GM21447 (cell line): ENCODE data around the gene ETV5.
A peak's percentile ranks its signal among the peaks of the same experiment; 100 is the strongest.

Source experiments
- ATAC-seq: cut with Tn5 transposase; IDR thresholded peaks from one replicate; pipeline ENCODE4 v1.9.1; 2021; ENCODE audit not compliant: unreplicated experiment

The ETV5 gene

DNA sequence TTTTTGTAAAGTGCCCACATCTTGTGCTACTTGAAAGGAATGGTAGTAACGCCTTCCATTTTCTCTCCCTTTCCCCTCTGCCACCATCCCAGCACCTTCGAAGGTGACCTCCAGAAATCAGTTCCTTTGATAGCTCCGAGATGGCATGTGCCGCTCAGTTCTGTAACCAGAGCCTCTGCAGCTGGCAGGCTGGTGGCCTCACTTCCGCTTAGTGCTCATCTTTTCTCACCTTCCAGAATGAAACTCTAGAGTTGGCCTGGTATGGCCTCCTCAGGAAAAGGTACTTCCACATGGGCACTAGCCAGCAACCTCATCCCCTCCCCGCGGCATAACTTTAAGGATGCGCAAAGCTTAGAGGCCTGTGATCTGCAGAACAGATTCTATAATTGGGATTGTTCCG lies 38.8 kb downstream of the ETV5 start:
- no peak for ATAC-seq

DNA sequence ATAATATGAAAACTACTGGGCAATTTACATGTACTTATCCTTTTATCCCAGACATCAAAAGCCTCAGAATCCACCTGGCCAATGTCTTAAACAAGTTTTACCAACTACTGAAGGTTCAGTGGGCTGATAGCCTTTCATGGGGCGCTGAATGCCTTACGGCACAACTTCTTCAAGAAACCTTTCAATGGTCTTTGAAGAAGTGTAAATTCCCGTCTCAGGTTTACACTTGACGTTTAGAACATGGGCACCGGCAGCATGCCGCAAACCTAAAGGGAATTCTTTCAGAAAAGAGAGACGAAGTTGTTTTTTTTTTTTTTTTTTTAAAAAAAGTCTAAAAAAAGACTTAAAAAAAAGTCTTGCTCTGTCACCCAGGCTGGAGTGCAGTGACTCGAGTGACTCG lies 39.7 kb downstream of the ETV5 start:
- no peak for ATAC-seq

DNA sequence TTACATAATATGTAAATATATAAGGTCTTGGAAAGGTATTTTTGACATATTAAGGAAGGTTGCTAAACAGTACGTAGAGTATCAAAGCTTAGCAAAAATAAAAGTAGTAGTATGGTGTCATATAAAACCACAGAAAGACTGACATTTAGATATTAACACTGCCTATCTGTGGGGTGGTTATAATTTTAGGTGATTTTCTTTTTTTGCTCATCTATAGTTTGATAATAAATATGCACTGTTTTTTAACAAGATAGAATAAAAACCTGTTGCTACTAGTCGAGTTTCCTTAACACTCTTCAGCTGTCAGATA lies 40.7 kb downstream of the ETV5 start:
- no peak for ATAC-seq

DNA sequence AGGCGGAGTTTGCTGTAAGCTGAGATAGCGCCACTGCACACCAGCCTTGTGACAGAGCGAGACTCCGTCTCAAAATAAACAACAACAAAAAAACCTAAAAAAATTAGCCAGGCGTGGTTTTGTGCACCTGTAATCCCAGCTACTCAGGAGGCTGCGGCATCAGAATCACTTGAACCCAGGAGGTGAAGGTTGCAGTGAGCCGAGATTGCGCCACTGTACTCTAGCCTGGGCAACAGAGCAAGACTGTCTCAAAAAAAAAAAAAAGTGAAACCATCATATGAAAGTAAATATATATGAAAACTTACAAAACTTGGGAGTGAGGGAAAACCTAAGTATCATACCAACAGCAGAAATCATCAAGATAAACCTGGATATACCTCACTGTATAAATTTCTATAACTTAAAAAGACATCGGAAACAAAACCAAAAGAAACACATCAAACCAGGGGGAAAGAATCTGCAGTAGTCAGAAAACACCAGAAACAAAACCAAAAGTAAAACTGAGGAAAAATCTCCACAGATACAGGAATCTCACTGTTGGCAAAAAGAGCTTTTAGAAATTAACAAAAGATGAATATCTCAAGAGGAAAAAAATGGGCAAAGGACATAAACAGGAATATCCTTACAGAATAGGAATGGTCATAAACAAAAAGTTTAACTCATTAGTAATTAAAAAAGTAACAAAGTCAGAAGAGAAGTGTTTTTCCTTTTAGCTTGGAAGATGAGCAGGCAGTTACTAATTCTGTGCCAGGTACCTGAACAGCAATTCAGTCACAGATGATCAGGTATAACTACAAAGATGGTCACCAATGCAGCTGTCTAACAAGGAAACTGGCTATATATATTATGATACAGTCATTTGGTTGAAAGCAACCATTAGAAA lies 41.3 kb downstream of the ETV5 start:
- no peak for ATAC-seq

DNA sequence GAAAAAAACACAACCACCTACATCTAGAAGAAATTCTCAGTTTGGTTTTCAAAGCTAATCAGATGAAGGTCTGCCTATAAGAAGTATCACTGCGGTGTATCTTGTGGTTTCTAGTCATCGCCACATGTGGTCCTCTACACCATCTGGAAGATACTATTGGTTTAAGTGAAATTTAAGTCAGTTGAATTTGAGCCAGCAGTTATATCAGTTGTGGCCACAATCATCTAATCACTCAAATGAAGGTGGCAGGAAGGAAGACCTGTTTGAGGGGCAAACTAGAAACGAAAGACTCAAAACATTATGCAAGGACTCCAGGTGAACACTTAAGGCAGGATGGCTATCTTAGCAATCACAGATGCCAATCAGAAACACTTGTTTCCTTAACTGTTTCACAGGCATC lies 48.7 kb downstream of the ETV5 start:
- ATAC-seq: peak; percentile 89

DNA sequence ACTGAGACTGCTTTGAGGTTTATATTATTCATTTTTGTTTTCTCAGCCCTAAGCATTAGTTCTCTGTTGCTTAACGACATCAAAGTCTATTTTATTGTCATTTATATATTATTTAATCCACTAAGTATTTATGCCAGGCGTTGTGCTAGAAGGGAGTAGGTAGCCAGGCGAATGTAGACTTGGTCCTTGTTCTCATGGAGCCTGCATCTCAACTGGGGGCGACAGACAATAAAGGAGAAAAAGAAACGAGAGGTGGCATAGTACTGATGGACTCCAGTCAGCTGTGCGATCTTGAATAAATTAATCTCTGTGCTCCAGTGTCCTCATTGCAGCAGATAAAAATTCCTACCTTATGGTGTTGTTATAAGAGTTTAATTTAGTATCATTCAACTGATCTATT lies 49.7 kb downstream of the ETV5 start:
- no peak for ATAC-seq

DNA sequence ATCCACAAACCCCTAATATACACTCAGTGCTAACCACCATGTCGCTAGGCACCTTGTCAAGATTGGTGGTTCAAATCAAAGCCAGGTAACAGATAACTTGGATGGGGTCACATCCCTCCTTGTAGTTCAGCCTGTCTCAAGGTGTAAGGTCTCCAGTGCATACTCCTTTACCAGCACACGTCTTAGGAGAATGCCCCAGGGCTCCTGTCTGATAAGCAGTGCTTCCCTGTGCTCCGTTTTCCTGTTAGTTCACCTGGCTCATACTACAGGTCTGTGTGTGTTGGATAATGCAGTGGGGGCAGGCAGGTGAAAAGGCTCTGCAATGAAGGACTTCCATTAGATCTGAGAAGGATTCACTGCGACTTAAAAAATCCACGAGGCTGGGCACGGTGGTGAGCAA lies 50.7 kb downstream of the ETV5 start:
- no peak for ATAC-seq

DNA sequence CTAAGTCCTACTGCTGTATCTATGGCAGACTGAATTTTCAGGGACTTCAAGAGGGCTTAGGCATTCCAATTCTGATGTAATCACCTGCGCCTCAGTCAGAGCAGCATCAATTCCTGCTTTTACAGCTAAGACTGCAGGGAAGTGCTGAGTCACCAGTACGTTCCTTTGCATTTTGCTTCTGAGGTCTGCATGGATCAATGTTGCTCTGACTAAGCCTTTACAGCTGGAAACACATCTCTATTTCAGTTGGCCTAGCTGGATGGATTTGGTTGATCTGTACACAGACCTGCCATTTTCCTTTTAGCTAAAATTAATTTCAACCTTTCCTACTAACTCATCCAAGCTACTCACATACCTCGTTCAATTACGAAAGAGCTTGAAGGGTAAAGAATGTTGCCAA lies 51.3 kb downstream of the ETV5 start:
- no peak for ATAC-seq

DNA sequence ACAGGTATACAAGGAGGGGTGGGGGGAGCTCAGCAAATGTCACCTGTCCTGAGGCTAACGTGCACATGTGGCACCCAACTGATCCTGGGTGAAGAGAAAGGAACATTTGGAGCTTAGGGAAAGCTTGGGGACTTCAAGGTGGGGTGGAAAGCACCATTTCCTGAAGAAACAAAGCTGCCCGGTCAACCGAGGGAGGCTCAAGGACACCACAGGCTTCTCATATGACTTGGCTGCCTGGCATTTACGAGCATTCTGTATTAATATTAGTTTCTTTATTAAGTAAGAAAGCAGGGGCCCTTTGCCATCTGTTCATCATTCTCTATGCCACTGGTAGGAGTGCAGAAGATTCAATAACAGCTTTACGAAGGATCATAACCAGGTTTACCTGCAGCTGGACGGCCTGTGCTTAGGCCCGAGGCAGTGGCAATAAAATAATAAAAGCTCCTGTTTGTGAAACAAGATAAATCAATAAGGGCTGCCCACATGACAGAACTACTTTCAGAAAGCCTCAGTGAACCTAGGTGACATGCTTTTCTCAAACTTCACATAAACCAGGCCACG lies 54.0 kb downstream of the ETV5 start:
- ATAC-seq: no peak

DNA sequence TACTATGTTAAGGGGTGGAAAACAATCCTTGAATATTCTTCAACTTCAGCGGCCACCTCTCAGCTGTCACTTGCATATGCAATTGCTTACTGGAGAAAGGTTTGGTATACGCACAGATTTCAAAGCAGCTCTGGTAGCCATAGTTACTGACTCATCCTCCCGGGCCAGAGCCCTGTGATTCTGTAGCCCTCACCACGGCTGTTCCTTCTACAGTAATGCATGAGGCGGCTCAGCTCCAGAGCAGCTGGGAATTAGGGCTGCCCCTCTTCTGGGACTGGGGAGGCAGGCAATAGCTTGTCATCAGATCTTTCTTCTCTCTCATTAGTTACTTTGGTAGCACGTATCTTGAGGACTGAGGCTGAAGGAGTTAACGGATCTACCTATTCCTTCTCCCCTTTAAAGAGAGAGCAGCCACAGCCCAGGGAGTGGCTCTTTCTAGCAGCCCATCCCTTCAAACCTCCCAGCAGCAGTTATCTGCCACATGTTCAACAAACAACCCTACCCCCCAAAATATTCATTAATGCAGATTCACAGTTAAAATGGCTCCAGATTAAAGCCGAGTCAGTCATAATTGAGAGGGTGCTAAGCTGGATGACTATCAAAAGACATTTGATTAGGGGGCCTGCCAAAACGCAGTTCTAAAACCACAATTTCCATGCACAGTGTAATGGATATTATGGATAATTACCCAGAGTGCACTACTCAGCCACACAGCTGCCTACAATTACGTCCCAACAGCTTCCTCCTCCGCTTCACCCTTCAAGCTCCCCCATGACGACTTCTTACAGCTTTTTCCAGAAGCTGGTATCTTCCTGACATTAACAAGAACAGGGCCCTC lies 54.7 kb downstream of the ETV5 start:
- ATAC-seq: no peak

DNA sequence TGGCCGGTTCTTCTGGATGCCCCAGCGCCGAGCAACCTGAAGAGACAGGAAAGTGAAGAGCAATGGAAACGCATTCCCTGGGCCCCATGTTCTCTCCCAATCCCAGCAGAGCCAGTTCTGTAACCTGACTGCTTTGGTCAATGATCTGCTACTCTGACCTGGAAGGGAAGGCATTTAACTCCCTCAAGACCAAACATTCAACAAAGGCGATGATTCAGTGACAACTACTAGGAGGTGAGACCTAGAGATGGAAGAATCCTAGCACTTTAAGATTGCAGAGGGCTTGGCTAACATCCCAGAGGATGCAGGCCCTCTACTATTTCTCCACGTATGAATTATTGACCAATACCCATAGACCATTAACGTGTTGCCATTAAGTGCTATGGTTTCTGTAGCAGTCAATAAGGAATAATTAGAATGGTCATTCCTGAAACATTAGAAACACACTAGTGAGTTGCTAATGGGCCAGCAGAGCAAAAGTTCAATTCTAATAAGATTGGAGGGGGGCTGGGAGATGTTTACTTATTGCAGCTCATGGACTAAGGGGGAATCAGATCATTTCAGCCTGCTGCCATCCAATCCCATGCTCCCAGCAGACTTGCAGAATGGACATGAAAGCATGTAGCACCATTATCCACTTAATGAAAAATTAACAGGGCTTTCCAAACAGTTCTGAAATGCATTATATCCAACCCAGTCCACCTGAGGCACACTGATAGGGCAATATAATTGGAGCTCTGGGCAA lies 56.6 kb downstream of the ETV5 start:
- no peak for ATAC-seq

DNA sequence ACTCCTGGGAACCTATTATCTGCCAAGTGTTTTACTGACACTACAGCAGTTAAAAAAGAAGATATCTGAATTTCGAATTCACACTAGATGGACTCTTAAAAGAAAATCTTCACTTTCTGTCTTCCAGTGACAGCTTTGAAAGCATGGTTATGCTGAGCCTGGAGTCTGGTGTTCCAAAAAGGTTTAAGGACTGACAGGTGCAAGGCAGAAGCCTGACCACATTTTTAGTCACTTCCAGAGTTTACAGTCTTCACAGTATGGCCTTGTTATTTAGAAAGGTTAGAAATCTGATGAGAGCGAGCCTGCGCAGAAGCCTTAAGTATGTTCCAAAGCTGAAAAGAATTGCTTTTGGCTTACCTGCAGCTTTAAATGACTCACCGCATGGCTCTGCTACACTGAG lies 59.9 kb downstream of the ETV5 start:
- ATAC-seq: no peak

DNA sequence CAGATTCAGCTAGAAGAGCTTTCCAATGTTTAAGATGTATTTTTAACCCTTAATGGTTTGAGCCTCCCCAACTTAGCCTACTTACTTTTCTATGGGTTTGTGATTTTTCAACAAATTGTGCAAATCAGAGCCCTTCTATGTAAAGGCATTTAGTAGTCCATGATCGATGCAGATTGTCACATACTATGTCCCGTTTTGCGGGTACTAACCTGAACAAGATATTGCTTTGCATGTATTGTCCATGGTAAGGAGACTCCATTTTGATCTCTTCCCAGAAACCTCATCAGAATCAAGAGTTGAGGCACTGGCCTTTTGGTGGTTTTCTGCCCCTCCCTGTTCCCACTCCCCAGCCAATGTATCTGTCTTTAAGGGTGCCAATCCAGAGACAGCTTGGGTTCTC lies 60.8 kb downstream of the ETV5 start:
- ATAC-seq: no peak

DNA sequence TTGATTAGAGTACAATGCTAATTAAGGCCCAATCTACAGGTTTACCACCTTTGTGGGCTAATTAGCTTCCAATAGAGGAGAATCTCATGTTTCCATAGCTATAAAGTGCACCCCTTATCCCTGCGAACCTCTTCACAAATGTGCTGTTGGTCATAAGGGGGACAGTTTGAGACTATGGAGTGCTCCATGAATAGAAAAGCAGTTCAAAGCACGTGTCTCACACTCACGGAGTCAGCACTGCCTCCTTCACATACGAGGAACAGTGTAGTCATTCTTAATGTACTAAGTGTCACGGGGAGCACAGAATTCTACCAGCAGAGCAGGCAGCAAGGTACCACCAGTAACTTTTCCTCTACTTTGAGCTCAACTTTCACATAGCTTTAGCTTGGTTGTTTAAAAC lies 62.1 kb downstream of the ETV5 start:
- no peak for ATAC-seq

DNA sequence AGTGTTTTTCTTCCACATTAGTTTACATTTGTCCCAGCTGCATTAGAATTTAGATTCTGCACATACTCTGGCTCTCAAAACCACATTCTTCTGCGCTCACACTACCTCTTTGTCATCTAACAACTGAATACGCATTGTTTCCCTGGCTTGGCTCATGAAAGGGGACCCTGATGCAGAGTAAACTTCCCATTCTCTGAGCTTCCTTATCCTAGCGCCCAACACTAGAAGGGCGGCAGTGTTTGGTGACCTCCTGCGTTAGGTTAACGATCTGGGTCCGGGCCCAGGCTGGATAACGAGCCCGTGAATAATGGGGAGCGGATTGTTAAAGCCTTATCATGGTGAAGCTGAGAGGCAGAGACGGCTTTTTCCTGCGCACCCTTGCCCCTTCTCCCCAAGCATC lies 63.9 kb downstream of the ETV5 start:
- no peak for ATAC-seq

DNA sequence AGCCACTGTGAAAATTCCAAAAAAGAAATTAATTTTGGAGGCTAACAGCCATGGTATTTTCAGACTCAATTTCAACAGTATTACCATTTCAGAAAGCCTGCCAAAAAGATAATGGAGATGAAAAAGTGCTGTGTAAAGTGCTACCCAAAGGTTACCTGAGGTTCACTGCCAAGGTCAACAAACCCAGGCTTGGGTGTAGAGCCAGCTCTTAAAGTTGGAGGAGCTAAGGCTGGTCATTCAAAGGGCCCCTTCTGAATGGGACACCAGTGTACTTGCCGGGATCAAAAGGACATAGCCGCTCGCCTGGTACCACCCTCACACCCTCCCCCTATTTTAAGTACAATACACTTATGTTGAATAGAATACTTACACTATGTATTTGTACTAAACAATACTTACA lies 64.5 kb downstream of the ETV5 start:
- no peak for ATAC-seq

DNA sequence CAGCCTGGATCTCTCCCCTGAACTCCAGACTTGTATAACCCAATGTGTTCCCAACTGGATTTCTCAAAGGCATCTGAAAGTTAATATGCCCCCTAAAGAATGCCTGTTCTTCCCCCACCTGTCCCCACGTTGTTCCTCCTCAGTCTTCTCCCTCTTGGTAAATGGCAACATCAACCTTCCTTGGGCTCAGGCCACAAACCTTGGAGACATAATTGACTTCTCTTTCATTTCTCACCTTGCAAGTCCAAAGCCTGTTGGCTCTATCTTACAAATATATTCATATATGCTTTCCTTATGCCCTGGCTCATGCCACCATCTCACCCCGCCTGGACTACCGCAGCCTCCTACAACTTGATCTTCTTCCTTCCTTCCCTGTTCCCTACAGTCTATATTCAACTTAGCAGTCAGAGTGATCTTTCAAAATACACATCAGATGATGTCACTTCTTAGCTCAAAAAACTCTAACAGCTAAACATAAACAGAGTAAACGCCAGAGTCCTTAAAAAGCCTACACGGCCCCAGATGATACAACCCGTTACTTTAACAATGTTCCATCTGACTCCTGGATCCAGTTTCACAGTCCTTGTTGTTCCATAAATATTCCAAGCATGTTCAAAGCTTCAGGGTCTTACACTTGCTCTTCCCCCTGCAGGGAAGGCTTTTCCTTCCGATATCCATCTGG lies 66.2 kb downstream of the ETV5 start:
- ATAC-seq: no peak

DNA sequence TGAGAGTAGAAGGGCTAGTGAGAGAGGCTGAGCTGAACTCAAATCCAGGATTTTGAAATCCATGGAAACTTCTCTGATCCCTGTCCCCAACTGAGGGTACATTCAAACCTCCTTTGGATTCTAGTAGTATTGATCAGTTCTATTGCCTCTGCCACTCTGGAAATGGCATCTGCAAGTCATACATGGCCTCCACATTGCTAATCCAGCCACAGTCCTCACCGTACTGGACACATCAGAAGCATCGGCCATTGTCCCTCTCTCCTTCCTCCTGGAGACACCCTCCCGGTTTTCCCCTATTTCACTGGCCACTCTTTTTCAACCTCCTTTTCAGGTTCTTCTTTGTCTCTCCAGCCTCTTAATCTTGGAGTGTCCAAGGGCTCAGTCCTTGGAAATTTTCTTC lies 66.9 kb downstream of the ETV5 start:
- ATAC-seq: no peak

DNA sequence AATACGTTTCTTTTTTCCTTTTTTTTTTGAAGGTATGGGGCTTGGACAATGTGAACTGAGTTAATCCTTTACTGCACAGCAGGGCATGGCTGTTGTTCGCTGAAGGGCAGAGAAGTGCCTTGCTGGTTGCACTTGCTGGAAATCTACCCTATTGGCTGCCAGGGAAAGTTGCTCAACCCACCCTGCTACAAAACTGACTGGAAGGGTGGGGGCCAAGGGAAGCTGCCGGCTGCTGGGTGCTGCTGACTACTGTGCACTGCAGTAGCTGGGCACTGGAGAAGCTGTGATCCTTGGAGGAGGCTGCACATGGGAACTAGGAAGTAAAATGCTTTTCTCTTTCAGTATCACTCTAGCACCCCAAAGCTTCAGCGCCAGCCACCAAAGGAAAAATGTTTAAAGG lies 70.5 kb downstream of the ETV5 start:
- ATAC-seq: no peak

DNA sequence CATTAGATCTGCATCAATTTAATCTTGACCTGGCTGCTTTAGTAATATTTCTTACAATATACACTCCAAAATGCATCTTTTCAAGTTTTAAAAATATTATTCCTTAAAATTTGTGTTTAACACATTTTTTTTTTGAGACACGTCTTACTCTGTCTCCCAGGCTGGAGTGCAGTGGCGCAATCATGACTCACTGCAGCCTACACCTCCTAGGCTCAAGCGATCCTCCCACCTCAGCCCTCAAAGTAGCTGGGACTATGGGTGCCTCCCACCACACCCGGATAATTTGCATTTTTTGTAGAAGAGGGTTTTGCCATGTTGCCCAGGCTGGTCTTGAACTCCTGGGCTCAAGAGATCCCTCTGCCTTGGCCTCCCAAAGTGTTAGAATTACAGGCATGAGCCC lies 73.6 kb downstream of the ETV5 start:
- no peak for ATAC-seq

DNA sequence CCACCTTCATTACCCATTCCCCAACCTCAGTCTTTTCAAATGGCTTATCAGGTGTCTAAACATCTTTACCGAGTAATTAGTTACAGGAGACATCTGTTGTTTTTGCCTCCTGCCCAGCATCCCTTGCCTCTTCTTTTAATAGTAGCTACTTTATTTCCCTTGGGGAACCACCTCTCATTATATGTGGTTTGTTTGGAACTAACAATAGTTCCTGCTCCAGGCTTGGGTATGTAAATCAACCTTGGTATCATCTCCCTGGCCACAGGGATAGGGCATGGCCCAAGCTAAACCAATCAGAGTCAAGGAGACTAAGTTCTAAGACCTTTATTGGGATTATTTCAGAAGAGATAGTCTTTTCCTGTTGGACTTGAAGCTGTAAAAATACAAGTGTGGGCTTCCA lies 76.6 kb downstream of the ETV5 start:
- no peak for ATAC-seq
